ENCODE data around the gene PNPLA5.

PNPLA5 gene

GRCh38 chr22:43893266-43893665 is 1.5 kb upstream of the PNPLA5 start:
- H3K4me1 ChIP-seq: 0 out of 20 replicates have a peak, but pooled peaks cover 0 to 7% (median 0%) of the 10 kb centered on the region in 10 experiments

GRCh38 chr22:43892183-43892894 is 526 bp upstream of the PNPLA5 start:
- Histone ChIP-seq H3K4me3 (no peak overlapping the region), H3K36me3 (no peaks in the 10 kb centered on the region), H3K9me3 (replicated peaks in 1 of 11) (no peaks in the 10 kb centered on the region), H4K20me1 (peaks cover 0 to 19% (median 0%) of the 10 kb centered on the region in 11 experiments; a peak in 7 of 22 replicates), H3K4me2 (no peak overlapping the region), H3K4me1 (0 out of 20 replicates have a peak, but pooled peaks cover 0 to 7% (median 0%) of the 10 kb centered on the region in 10 experiments), H3K27me3 (peaks cover 15 to 55% (median 35%) of the 10 kb centered on the region in 11 experiments), H3K27ac (no peak overlapping the region), H3K9ac (no peak overlapping the region)
- TF ChIP-seq Cebpa-rat (IDR thresholded peaks at IDR 0.05): no peak

More at GRCh38 chr22:43893266-43893665, 1.5 kb upstream of the PNPLA5 start:
- no peak overlapping the region for H3K4me2 ChIP-seq
- no peaks in the 10 kb centered on the region for H3K36me3 ChIP-seq
- no peaks in the 10 kb centered on the region for H3K9me3 ChIP-seq (replicated peaks in 1 of 11)
- no peak overlapping the region for H3K4me3 ChIP-seq
- TF ChIP-seq Cebpa-rat (IDR thresholded peaks at IDR 0.05): no peak
- H4K20me1 ChIP-seq: peaks cover 0 to 19% (median 0%) of the 10 kb centered on the region in 11 experiments; a peak in 7 of 22 replicates
- H3K9ac ChIP-seq: no peak overlapping the region
- no peak overlapping the region for H3K27ac ChIP-seq
- peaks cover 15 to 55% (median 35%) of the 10 kb centered on the region in 11 experiments for H3K27me3 ChIP-seq

GRCh38 chr22:43890901-43891331 is 897 bp downstream of the PNPLA5 start:
- no peak overlapping the region; a peak in 1 of 22 replicates for H3K4me2 ChIP-seq
- no peaks in the 10 kb centered on the region for H3K36me3 ChIP-seq
- H3K4me3 ChIP-seq: no peak overlapping the region
- H4K20me1 ChIP-seq: peaks cover 0 to 19% (median 0%) of the 10 kb centered on the region in 11 experiments; a peak in 7 of 22 replicates
- no peak overlapping the region for H3K27ac ChIP-seq
- H3K9me3 ChIP-seq (replicated peaks in 1 of 11): no peaks in the 10 kb centered on the region
- H3K27me3 ChIP-seq: peaks cover 15 to 50% (median 34%) of the 10 kb centered on the region in 11 experiments
- no peak overlapping the region for H3K9ac ChIP-seq
- TF ChIP-seq Cebpa-rat (IDR thresholded peaks at IDR 0.05): no peak
- 0 out of 20 replicates have a peak, but pooled peaks cover 0 to 7% (median 0%) of the 10 kb centered on the region in 10 experiments for H3K4me1 ChIP-seq

GRCh38 chr22:43889860-43890253 is 2.0 kb downstream of the PNPLA5 start:
- no peak overlapping the region for H3K4me3 ChIP-seq
- no peaks in the 10 kb centered on the region for H3K36me3 ChIP-seq
- peaks cover 15 to 40% (median 31%) of the 10 kb centered on the region in 11 experiments for H3K27me3 ChIP-seq
- H4K20me1 ChIP-seq: peaks cover 0 to 19% (median 0%) of the 10 kb centered on the region in 11 experiments; a peak in 7 of 22 replicates
- H3K4me1 ChIP-seq: peaks cover 0 to 7% (median 0%) of the 10 kb centered on the region in 10 experiments; a peak in 2 of 20 replicates
- no peak overlapping the region for H3K9ac ChIP-seq
- no peak for TF ChIP-seq Cebpa-rat (IDR thresholded peaks at IDR 0.05)
- H3K9me3 ChIP-seq (replicated peaks in 1 of 11): no peaks in the 10 kb centered on the region
- H3K4me2 ChIP-seq: no peak overlapping the region
- H3K27ac ChIP-seq: no peak overlapping the region

- H3K27ac ChIP-seq: no peak overlapping the region
- no peaks in the 10 kb centered on the region for H3K9me3 ChIP-seq (replicated peaks in 1 of 11)
- no peak overlapping the region for H3K4me2 ChIP-seq
- H4K20me1 ChIP-seq: peaks cover 0 to 22% (median 0%) of the 10 kb centered on the region in 11 experiments; a peak in 7 of 22 replicates
- no peak overlapping the region for H3K4me3 ChIP-seq
- peaks cover 15 to 36% (median 27%) of the 10 kb centered on the region in 11 experiments for H3K27me3 ChIP-seq
- no peak for TF ChIP-seq Cebpa-rat (IDR thresholded peaks at IDR 0.05)
- H3K9ac ChIP-seq: no peak overlapping the region
- H3K36me3 ChIP-seq: no peaks in the 10 kb centered on the region
- H3K4me1 ChIP-seq: peaks cover 0 to 12% (median 2%) of the 10 kb centered on the region in 10 experiments; a peak in 3 of 20 replicates
Observed at GRCh38 chr22:43889201-43889859, 2.5 kb downstream of the PNPLA5 start.

- no peak overlapping the region for H3K4me2 ChIP-seq
- no peak for TF ChIP-seq Cebpa-rat (IDR thresholded peaks at IDR 0.05)
- no peaks in the 10 kb centered on the region for H3K36me3 ChIP-seq
- no peak overlapping the region for H3K4me3 ChIP-seq
- no peaks in the 10 kb centered on the region for H3K9me3 ChIP-seq (replicated peaks in 1 of 11)
- H3K4me1 ChIP-seq: peaks cover 0 to 13% (median 2%) of the 10 kb centered on the region in 10 experiments; a peak in 3 of 20 replicates
- H3K9ac ChIP-seq: no peak overlapping the region
- H3K27ac ChIP-seq: no peak overlapping the region
- peaks cover 0 to 21% (median 0%) of the 10 kb centered on the region in 11 experiments; a peak in 6 of 22 replicates for H4K20me1 ChIP-seq
- peaks cover 15 to 36% (median 27%) of the 10 kb centered on the region in 11 experiments for H3K27me3 ChIP-seq
Observed at GRCh38 chr22:43888740-43889139, 3.1 kb downstream of the PNPLA5 start.

- H3K9ac ChIP-seq: no peak overlapping the region
- no peak for TF ChIP-seq Cebpa-rat (IDR thresholded peaks at IDR 0.05)
- H3K36me3 ChIP-seq: no peaks in the 10 kb centered on the region
- no peak overlapping the region for H3K4me2 ChIP-seq
- no peak overlapping the region for H3K4me3 ChIP-seq
- no peaks in the 10 kb centered on the region for H3K9me3 ChIP-seq (replicated peaks in 1 of 11)
- H4K20me1 ChIP-seq: peaks cover 0 to 14% (median 0%) of the 10 kb centered on the region in 11 experiments; a peak in 4 of 22 replicates
- H3K27me3 ChIP-seq: peaks cover 15 to 26% (median 24%) of the 10 kb centered on the region in 11 experiments
- no peak overlapping the region for H3K27ac ChIP-seq
- H3K4me1 ChIP-seq: peaks cover 0 to 13% (median 2%) of the 10 kb centered on the region in 10 experiments; a peak in 3 of 20 replicates
Observed at GRCh38 chr22:43887391-43887790, 4.4 kb downstream of the PNPLA5 start.

- no peaks in the 10 kb centered on the region for H3K9me3 ChIP-seq (replicated peaks in 1 of 11)
- H4K20me1 ChIP-seq: peaks cover 0 to 14% (median 0%) of the 10 kb centered on the region in 11 experiments; a peak in 4 of 22 replicates
- peaks cover 0 to 10% (median 2%) of the 10 kb centered on the region in 10 experiments; a peak in 3 of 20 replicates for H3K4me1 ChIP-seq
- H3K9ac ChIP-seq: no peak overlapping the region
- H3K4me3 ChIP-seq: no peak overlapping the region
- TF ChIP-seq Cebpa-rat (IDR thresholded peaks at IDR 0.05): no peak
- H3K27ac ChIP-seq: no peak overlapping the region
- peaks cover 3 to 15% (median 12%) of the 10 kb centered on the region in 11 experiments for H3K27me3 ChIP-seq
- H3K36me3 ChIP-seq: no peaks in the 10 kb centered on the region
- H3K4me2 ChIP-seq: no peak overlapping the region
Observed at GRCh38 chr22:43886231-43886630, 5.6 kb downstream of the PNPLA5 start.

- H3K36me3 ChIP-seq: no peaks in the 10 kb centered on the region
- peaks cover 0 to 10% (median 8%) of the 10 kb centered on the region in 11 experiments; a peak in 13 of 22 replicates for H3K27me3 ChIP-seq
- H3K9ac ChIP-seq: no peak overlapping the region
- no peaks in the 10 kb centered on the region for H3K9me3 ChIP-seq (replicated peaks in 1 of 11)
- peaks cover 0 to 10% (median 2%) of the 10 kb centered on the region in 10 experiments; a peak in 3 of 20 replicates for H3K4me1 ChIP-seq
- H3K4me2 ChIP-seq: no peak overlapping the region
- no peak overlapping the region for H3K27ac ChIP-seq
- TF ChIP-seq Cebpa-rat (IDR thresholded peaks at IDR 0.05): no peak
- H3K4me3 ChIP-seq: no peak overlapping the region
- peaks cover 0 to 14% (median 0%) of the 10 kb centered on the region in 11 experiments; a peak in 4 of 22 replicates for H4K20me1 ChIP-seq
Observed at GRCh38 chr22:43885786-43886185, 6.0 kb downstream of the PNPLA5 start.

All from BLaER1 treated with 17β-estradiol and CSF1 and Interleukin-3, amounts not matched to agents 10 nM and 100 nM (cell line).